Measurements from ENCODE around the gene CDR2.
A peak's percentile ranks its signal among the peaks of the same experiment; 100 is the strongest.

The CDR2 gene

DNA sequence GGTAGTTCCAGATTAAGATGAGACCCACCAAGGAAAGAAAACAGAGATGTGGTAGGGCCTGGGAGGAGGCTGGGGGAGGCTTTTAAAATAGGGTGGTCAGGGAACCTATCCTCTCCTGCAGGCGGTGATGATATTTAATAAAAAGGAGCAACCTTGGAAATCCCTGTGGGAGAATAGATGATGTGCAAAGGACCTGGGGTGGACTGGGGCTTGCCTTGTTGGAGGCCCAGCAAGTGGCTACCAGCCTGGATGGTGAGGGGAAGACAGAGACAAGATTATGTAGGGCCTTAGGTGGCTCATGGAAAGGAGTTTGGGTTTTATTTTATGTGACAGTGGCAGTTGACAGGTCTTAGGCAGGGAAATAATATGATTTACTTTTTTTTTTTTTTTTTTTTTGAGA, 75.4 kb downstream of the CDR2 start:
- peak overlapping the region; percentile 99 for H3K27ac Mint-ChIP-seq
- H3K4me1 Mint-ChIP-seq (ENCODE audit: low read depth), result peaks cover 49% of the 10 kb centered on the region
- no peaks in the 10 kb centered on the region for H3K27me3 Mint-ChIP-seq
- H3K4me3 Mint-ChIP-seq, result peak overlapping the region; percentile 98
- no peaks in the 10 kb centered on the region for H3K36me3 Mint-ChIP-seq
- no peaks in the 10 kb centered on the region for H3K9me3 Mint-ChIP-seq (ENCODE audit: low read depth)

DNA sequence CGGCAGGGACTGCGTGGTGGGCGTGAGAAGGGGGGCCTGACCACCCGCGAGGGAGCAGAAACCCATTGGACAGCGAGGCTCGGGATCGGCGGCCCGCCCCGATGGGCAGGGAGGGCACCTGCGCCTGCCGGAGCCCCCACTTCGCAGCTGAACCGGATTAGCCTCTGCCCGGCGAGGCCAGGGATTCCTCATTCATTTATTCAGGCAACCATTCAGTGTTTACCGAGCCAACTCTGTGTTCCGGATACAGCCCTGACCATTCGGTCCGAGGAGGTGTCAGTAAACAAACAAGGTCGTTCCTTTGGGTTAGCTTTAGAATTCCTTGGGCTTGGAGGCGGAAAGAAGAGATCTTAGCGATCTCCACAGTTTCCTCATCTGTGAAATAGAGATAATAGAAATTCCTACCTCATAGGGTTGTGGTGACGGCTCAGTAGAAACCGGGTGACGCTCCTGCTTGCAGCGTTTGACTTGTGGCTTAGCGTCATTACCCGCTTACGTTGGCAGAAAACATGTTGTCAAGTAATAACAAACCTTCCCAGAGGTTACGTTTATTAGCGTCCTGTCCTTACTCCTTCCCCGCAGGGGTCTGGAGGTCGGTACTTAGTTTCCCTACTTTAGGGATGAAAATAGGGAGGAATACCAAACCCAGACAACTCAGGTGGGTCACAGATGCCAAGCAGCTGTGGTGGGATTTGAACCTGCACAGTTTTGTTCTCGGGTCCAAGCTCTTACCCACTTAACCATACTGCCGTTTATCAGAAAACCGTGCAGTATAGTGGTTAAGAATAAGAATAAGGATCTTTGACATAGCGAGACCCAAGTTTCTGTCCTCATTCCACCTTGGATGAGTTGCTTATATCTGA, 76.3 kb downstream of the CDR2 start:
- Mint-ChIP-seq H3K36me3 (no peaks in the 10 kb centered on the region), H3K9me3 (ENCODE audit: low read depth) (no peaks in the 10 kb centered on the region), H3K27me3 (no peaks in the 10 kb centered on the region), H3K4me3 (peak overlapping the region; percentile 98), H3K27ac (peak overlapping the region; percentile 99), H3K4me1 (ENCODE audit: low read depth) (peaks cover 46% of the 10 kb centered on the region)

DNA sequence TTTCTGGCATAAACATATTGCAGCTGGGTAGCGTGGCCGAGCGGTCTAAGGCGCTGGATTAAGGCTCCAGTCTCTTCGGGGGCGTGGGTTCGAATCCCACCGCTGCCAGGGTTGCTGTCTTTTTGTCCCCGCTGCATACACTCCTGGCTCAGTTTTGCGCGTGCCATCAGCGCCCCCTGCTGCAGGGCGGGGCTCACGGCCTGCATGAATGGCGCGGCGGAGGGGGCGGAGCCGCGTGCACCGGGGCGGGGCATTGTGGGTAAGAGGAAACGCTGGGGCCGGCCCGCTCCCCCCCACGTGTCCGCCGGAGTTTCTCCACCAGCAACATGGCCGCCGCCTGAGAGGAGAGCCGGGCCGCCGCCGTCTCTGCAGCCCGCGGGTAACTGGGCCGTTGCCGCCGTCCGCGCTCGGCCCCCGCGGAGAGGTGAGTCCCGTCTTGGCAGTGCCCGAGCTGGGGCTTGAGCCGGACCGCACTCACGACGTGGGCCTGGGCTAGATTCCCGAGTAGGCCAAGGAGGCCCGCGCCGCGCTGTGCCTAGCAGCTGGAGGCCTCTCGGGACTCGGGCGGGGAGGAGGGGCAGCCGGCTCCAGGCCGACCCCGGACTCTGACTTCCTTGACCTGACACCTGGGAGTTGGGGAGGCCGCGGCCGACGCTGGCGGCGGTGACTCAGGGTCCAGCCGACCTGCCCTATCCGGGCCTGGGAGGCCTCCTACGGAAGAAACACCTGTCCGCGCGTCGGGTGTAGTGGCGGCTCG, 77.1 kb downstream of the CDR2 start, which contains the start of gene POLR3E:
POLR3E (plus strand) TSS at position 296 of the 757 bp plus-strand sequence. CDS start 5,560 bp downstream, outside the sequence.
- Mint-ChIP-seq H3K27ac (peak within 1 kb of the TSS; percentile 99), H3K4me3 (peak within 1 kb of the TSS; percentile 98), H3K9me3 (ENCODE audit: low read depth) (no peaks in the 10 kb centered on the region), H3K4me1 (ENCODE audit: low read depth) (peaks cover 42% of the 10 kb centered on the region), H3K27me3 (no peaks in the 10 kb centered on the region), H3K36me3 (no peaks in the 10 kb centered on the region)

DNA sequence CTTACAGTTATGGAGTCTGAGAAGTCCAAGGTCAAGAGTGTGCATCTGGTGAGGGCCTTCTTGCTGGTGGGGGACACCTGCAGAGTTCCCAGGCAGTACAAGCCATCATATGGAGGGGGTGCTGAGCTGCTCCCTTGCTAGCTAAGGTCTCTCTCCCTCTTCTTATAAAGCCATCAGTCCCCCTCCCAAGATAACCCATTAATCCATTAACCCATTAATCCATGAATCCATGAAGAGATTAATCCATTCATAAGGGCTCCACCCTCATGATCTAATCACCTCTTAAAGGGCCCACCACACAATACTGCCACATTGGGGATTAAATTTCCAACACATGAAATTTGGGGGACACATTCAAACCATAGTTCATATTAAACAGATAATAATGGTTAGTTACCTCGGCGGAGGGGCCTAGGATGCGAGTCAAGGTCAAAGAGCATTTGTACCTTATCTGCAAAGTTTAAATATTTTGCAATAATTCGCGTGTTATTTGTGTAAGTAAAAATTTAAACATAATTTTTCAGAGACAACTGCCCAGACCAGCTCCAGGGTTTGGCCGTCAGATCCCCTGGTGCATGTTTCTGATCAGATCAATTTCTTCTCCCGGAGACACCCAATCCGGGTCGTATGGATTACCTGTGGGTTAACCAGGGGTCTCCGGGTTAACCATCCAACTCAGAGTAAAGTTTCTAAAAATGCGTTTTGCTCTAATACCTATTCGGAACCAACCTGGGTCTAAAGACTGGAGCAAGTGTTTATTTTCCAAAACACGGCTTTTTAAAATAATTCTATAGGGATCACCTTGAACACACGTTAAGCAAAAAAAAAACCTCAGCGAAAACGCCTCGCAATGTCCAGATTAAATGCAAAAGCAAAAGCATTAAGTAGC, 78.0 kb downstream of the CDR2 start:
- Mint-ChIP-seq H3K4me3 (peak overlapping the region; percentile 98), H3K9me3 (ENCODE audit: low read depth) (no peaks in the 10 kb centered on the region), H3K4me1 (ENCODE audit: low read depth) (peaks cover 38% of the 10 kb centered on the region), H3K27ac (peak overlapping the region; percentile 99), H3K36me3 (no peaks in the 10 kb centered on the region), H3K27me3 (no peaks in the 10 kb centered on the region)

All from activated naive CD8-positive, alpha-beta T cell (primary cell).